ENCODE measurements around the gene DLGAP3. TPM values are rescaled to one million over a fixed set of nuclear protein-coding genes. Genes with fewer than 3 reads are reported as not detected.

DLGAP3 gene
- total and polyA plus RNA-seq, 2 of the 13 experiments (the other 11 are each of a cell fraction or from before 2014, with no cell fraction given), result 0.03 to 0.04 TPM

GRCh38 chr1:34924759-34925555 lies 4.5 kb downstream of the DLGAP3 start (continued):
- peak; percentile 99 for TF ChIP-seq ZBTB49 (CRISPR knock-in tag; IDR thresholded peaks at IDR 0.05; ENCODE audit: borderline replicate concordance)
- TF ChIP-seq AFF4 (CRISPR knock-in tag; IDR thresholded peaks at IDR 0.05), result peak; percentile 75; the same call in 1 of the 2 replicates
- peak; percentile 90 for TF ChIP-seq HOXA3 (CRISPR knock-in tag; IDR thresholded peaks at IDR 0.05)
- TF ChIP-seq GTF2F1 (IDR thresholded peaks at IDR 0.05; ENCODE audit: low read length), result no peak
- TF ChIP-seq ZKSCAN1 (IDR thresholded peaks at IDR 0.05; ENCODE audit: low read length), result no peak
- peak; percentile 80 for TF ChIP-seq PPARG (CRISPR knock-in tag; conservative IDR thresholded peaks at IDR 0.05)
- peak; percentile 90; the same call in 1 of the 2 replicates for TF ChIP-seq KLF9 (CRISPR knock-in tag; IDR thresholded peaks at IDR 0.05; ENCODE audit: low read depth)
- peak; percentile 99 for TF ChIP-seq ZNF441 (CRISPR knock-in tag; IDR thresholded peaks at IDR 0.05; ENCODE audit: borderline replicate concordance)
- TF ChIP-seq SOX6 (IDR thresholded peaks at IDR 0.05), result no peak
- TF ChIP-seq SOX6 (CRISPR knock-in tag; IDR thresholded peaks at IDR 0.05), result no peak
- TF ChIP-seq MIER3 (CRISPR knock-in tag; IDR thresholded peaks at IDR 0.05; ENCODE audit: borderline replicate concordance), result peak; percentile 95; the same call in 1 of the 2 replicates
- TF ChIP-seq ZNF503 (CRISPR knock-in tag; IDR thresholded peaks at IDR 0.05), result peak; percentile 95
- TF ChIP-seq, protein P1, sequence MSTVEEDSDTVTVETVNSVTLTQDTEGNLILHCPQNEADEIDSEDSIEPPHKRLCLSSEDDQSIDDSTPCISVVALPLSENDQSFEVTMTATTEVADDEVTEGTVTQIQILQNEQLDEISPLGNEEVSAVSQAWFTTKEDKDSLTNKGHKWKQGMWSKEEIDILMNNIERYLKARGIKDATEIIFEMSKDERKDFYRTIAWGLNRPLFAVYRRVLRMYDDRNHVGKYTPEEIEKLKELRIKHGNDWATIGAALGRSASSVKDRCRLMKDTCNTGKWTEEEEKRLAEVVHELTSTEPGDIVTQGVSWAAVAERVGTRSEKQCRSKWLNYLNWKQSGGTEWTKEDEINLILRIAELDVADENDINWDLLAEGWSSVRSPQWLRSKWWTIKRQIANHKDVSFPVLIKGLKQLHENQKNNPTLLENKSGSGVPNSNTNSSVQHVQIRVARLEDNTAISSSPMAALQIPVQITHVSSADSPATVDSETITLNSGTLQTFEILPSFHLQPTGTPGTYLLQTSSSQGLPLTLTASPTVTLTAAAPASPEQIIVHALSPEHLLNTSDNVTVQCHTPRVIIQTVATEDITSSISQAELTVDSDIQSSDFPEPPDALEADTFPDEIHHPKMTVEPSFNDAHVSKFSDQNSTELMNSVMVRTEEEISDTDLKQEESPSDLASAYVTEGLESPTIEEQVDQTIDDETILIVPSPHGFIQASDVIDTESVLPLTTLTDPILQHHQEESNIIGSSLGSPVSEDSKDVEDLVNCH (CRISPR knock-in tag; IDR thresholded peaks at IDR 0.05), result peak; percentile 88; the same call in 1 of the 2 replicates
- TF ChIP-seq ZNF263 (CRISPR knock-in tag; IDR thresholded peaks at IDR 0.05), result peak; percentile 86
- TF ChIP-seq MYNN (CRISPR knock-in tag; IDR thresholded peaks at IDR 0.05; ENCODE audit: low read depth), result peak; percentile 98
- TF ChIP-seq, protein P2, sequence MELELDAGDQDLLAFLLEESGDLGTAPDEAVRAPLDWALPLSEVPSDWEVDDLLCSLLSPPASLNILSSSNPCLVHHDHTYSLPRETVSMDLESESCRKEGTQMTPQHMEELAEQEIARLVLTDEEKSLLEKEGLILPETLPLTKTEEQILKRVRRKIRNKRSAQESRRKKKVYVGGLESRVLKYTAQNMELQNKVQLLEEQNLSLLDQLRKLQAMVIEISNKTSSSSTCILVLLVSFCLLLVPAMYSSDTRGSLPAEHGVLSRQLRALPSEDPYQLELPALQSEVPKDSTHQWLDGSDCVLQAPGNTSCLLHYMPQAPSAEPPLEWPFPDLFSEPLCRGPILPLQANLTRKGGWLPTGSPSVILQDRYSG (CRISPR knock-in tag; IDR thresholded peaks at IDR 0.05), result peak; percentile 99

Data from HepG2 (cell line).